K562 (cell line): ENCODE data around the gene MED29. TPM values are rescaled to one million over a fixed set of nuclear protein-coding genes. Genes with fewer than 3 reads are reported as not detected.

Experiments
- BCOR ChIP-seq: fragments of 450-650 bp; IDR thresholded peaks from 2 replicates; pipeline ENCODE4 v1.6.1; 2016
- CUX1 ChIP-seq: fragments of 200-800 bp; sonication (Bioruptor generic); IDR thresholded peaks from 2 replicates; pipeline ENCODE4 v1.6.1; 2016; ENCODE audit warnings: missing genetic modification characterization, missing compliant biosample characterization
- HMBOX1 ChIP-seq: sonication (generic); IDR thresholded peaks from 2 replicates; pipeline ENCODE4 v1.6.1; 2016
- MXI1 ChIP-seq: IDR thresholded peaks from 2 replicates; pipeline ENCODE4 v1.6.1; 2011; ENCODE audit warnings: low read depth, mild to moderate bottlenecking, improper control_type of control experiment, low read length
- PHF8 ChIP-seq: fragments of 200-600 bp; sonication (generic); IDR thresholded peaks from 2 replicates; pipeline ENCODE4 v1.6.1; 2012; ENCODE audit warnings: mixed run types, mild to moderate bottlenecking, inconsistent platforms, low read length, moderate library complexity, borderline replicate concordance
- SAFB ChIP-seq: fragments of 200-400 bp; formaldehyde crosslinking; IDR thresholded peaks from 2 replicates; pipeline ENCODE4 v1.6.1; 2017; ENCODE audit warnings: low read depth, low read length, borderline replicate concordance
- STAT5A ChIP-seq: IDR thresholded peaks from 2 replicates; pipeline ENCODE4 v1.6.1; 2012; ENCODE audit warnings: low read length, inconsistent platforms, borderline replicate concordance
- XRCC5 ChIP-seq: fragments of 200-400 bp; formaldehyde crosslinking; IDR thresholded peaks from 2 replicates; pipeline ENCODE4 v1.6.1; 2017; ENCODE audit warnings: low read depth, mild to moderate bottlenecking, low read length
- ZNF318 ChIP-seq, 2 experiments: fragments of 450-650 bp; IDR thresholded peaks; 2 replicates each; pipeline ENCODE4 v1.6.1; 2016; ENCODE audit warnings: mild to moderate bottlenecking in 2 of 2, borderline replicate concordance in 1 of 2, low read depth in 1 of 2, moderate library complexity in 1 of 2
- ZNF655 ChIP-seq: fragments of 250-450 bp; sonication (Bioruptor Pico); IDR thresholded peaks from 2 replicates; pipeline ENCODE4 v1.5.0; 2021
- polyA plus RNA-seq, 8 experiments: library from polyadenylated mRNA; depleted of rRNA in 4 of 8; stranded (reverse) in 5 of 8; unstranded in 3 of 8; fragments of >200 nt; fragmentation: Nextera tagmentation in 2 of 8; fragmentation: Illumina TruSeq in 1 of 8; extraction: Ambion mirVana in 2 of 8; extraction: Trizol in 1 of 8; gene quantifications; 2 replicates each; pipeline versions ENCODE4 v1.2.1 to v1.2.3, GENCODE V29; 2011 to 2014; ENCODE audit warnings: inconsistent platforms in 1 of 8, missing spikeins in 1 of 8
- total RNA-seq, 7 experiments: library from RNA; depleted of rRNA in 6 of 7; stranded (reverse); fragments of >200 nt in 6 of 7; fragmentation: Illumina TruSeq in 2 of 7; extraction: Trizol in 2 of 7; gene quantifications; 2 replicates each; pipeline versions ENCODE4 v1.2.1 to v1.2.3, GENCODE V29; 2011 to 2021; ENCODE audit warnings: low replicate concordance in 1 of 7

Gene MED29
- total and polyA plus RNA-seq, 9 of the 15 experiments (the other 6 are each of a cell fraction or from before 2014, with no cell fraction given), result 1.8 to 22.6 (median 12.4) TPM

GRCh38 chr19:39406656-39407409 lies 15.7 kb downstream of the MED29 start, which contains the start of gene ZFP36 (continued):
- TF ChIP-seq CUX1 (CRISPR knock-in tag) (no peak), XRCC5 (peak; percentile 34; the same call in 1 of the 2 replicates), PHF8 (peak; percentile 89; the same call in 1 of the 2 replicates), BCOR (no peak), SAFB (no peak), HMBOX1 (0 out of 2 replicates have a peak, but pooled peaks have one; percentile 39), STAT5A (no peak), ZNF318 (IDR thresholded peaks at IDR 0.05; ENCODE audit: borderline replicate concordance in 1 of 2, low read depth in 1 of 2) (no peak), ZNF655 (CRISPR knock-in tag) (no peak), MXI1 (no peak; the same call in 1 of the 2 replicates)
